IMR-90 (cell line): ENCODE data around the gene NPHP4. TPM values are rescaled to one million over a fixed set of nuclear protein-coding genes. Genes with fewer than 3 reads are reported as not detected.

Experiments
- ATAC-seq: fragments of 200-7000 bp; cut with Tn5 transposase; 2 replicates; pipeline ENCODE4 v1.9.1; 2020; ENCODE audit warnings: low read depth, mild to moderate bottlenecking, moderate library complexity
- BruUV-seq: library from RNA; stranded (reverse); fragments of 400-500 nt; replicated peaks from 2 replicates; lab custom pipeline; 2021; lab: Mats Ljungman, UMichigan
- CTCF ChIA-PET: fragments of 300-600 bp; formaldehyde crosslinking; extraction: SDS; loops from one replicate; lab custom pipeline; 2021; ENCODE audit warnings: antibody characterized with exemption; lab: Yijun Ruan, JAX
- POLR2A ChIA-PET: fragments of 300-600 bp; sonication (Branson Sonifier 250); formaldehyde crosslinking; loops from one replicate; lab custom pipeline; 2022; ENCODE audit warnings: antibody characterized with exemption; ENCODE audit not compliant: unreplicated experiment; lab: Charles Lee
- DNase-seq: peaks from one replicate; pipeline ENCODE4 v3.0.0; 2013
- H2AFZ ChIP-seq: replicated peaks from 2 replicates; pipeline ENCODE3; 2013; ENCODE audit warnings: low read length, mild to moderate bottlenecking; ENCODE audit not compliant: poor library complexity
- H2AK5ac ChIP-seq: 2 replicates; pipeline ENCODE4 v1.6.1; 2013; ENCODE audit warnings: low read depth, low read length, inconsistent platforms
- H2AK9ac ChIP-seq: replicated peaks from 2 replicates; pipeline ENCODE3; 2013; ENCODE audit warnings: mild to moderate bottlenecking, low read depth, low read length, moderate library complexity; ENCODE audit not compliant: poor library complexity
- H2BK120ac ChIP-seq: 2 replicates; pipeline ENCODE4 v1.6.1; 2013; ENCODE audit warnings: low read depth, low read length, inconsistent platforms
- H2BK15ac ChIP-seq: 3 replicates; pipeline ENCODE4 v1.6.1; 2013; ENCODE audit warnings: low read depth, low read length, inconsistent platforms
- H2BK20ac ChIP-seq: 2 replicates; pipeline ENCODE4 v1.6.1; 2013; ENCODE audit warnings: low read depth, mild to moderate bottlenecking, inconsistent platforms, low read length, moderate library complexity
- H2BK5ac ChIP-seq: 2 replicates; pipeline ENCODE4 v1.6.1; 2013; ENCODE audit warnings: mild to moderate bottlenecking, low read depth, low read length, inconsistent platforms; ENCODE audit not compliant: poor library complexity, severe bottlenecking
- H3K14ac ChIP-seq: replicated peaks from 2 replicates; pipeline ENCODE4 v1.6.1; 2013; ENCODE audit warnings: low read depth, low read length, inconsistent platforms
- H3K18ac ChIP-seq: 2 replicates; pipeline ENCODE4 v1.6.1; 2013; ENCODE audit warnings: low read depth, low read length, control low read depth
- H3K23ac ChIP-seq: 2 replicates; pipeline ENCODE4 v1.6.1; 2013; ENCODE audit warnings: low read depth, low read length, inconsistent platforms
- H3K27ac ChIP-seq: 2 replicates; pipeline ENCODE4 v1.5.1; 2013; ENCODE audit warnings: mild to moderate bottlenecking, control low read depth, low read length; ENCODE audit not compliant: insufficient read depth
- H3K27me3 ChIP-seq: 2 replicates; pipeline ENCODE4 v1.6.1; 2013; ENCODE audit warnings: low read length; ENCODE audit not compliant: control insufficient read depth, insufficient read depth
- H3K36me3 ChIP-seq: 2 replicates; pipeline ENCODE4 v1.6.1; 2013; ENCODE audit warnings: low read length, mixed read lengths; ENCODE audit not compliant: control insufficient read depth, insufficient read depth
- H3K4ac ChIP-seq: 2 replicates; pipeline ENCODE4 v1.6.1; 2013; ENCODE audit warnings: low read depth, low read length, inconsistent platforms
- H3K4me1 ChIP-seq: 2 replicates; pipeline ENCODE4 v1.6.1; 2013; ENCODE audit warnings: low read length, mixed read lengths; ENCODE audit not compliant: control insufficient read depth, insufficient read depth
- H3K4me2 ChIP-seq: 2 replicates; pipeline ENCODE4 v1.6.1; 2013; ENCODE audit warnings: low read depth, mild to moderate bottlenecking, control low read depth, low read length, moderate library complexity
- H3K4me3 ChIP-seq: 2 replicates; pipeline ENCODE4 v1.5.1; 2013; ENCODE audit warnings: low read depth, mild to moderate bottlenecking, control low read depth, low read length, moderate library complexity; ENCODE audit not compliant: insufficient read depth
- H3K56ac ChIP-seq: 2 replicates; pipeline ENCODE4 v1.6.1; 2013; ENCODE audit warnings: low read length, inconsistent platforms; ENCODE audit not compliant: insufficient read depth; ENCODE audit errors: extremely low read depth
- H3K79me1 ChIP-seq, 2 experiments: 2 replicates each; pipeline ENCODE4 v1.6.1; 2013; ENCODE audit warnings: low read length in 2 of 2, inconsistent platforms in 1 of 2, low read depth in 1 of 2
- H3K9ac ChIP-seq: 2 replicates; pipeline ENCODE4 v1.6.1; 2013; ENCODE audit warnings: low read depth, low read length, control low read depth
- H3K9me1 ChIP-seq: 2 replicates; pipeline ENCODE4 v1.6.1; 2013; ENCODE audit warnings: low read length, inconsistent platforms; ENCODE audit not compliant: insufficient read depth
- H3K9me3 ChIP-seq: 2 replicates; pipeline ENCODE4 v1.6.1; 2013; ENCODE audit warnings: low read length; ENCODE audit not compliant: control insufficient read depth, insufficient read depth
- H4K20me1 ChIP-seq: 2 replicates; pipeline ENCODE4 v1.6.1; 2013; ENCODE audit warnings: low read length, inconsistent platforms; ENCODE audit not compliant: insufficient read depth
- H4K5ac ChIP-seq: 2 replicates; pipeline ENCODE4 v1.6.1; 2013; ENCODE audit warnings: mild to moderate bottlenecking, low read depth, low read length, control low read depth
- H4K8ac ChIP-seq, 2 experiments: 2 replicates each; pipeline ENCODE4 v1.6.1; 2013; ENCODE audit warnings: low read depth in 2 of 2, low read length in 2 of 2, control low read depth in 1 of 2, inconsistent platforms in 1 of 2
- H4K91ac ChIP-seq: 2 replicates; pipeline ENCODE4 v1.6.1; 2013; ENCODE audit warnings: low read depth, low read length, inconsistent platforms; ENCODE audit not compliant: insufficient read depth
- BHLHE40 ChIP-seq: fragments of 150-350 bp; IDR thresholded peaks from 2 replicates; pipeline ENCODE4 v1.6.1; 2016; ENCODE audit warnings: mild to moderate bottlenecking, low read depth, low read length
- CHD1 ChIP-seq: IDR thresholded peaks from 2 replicates; pipeline ENCODE4 v1.6.1; 2012; ENCODE audit warnings: low read depth, low read length, improper control_type of control experiment
- ELK1 ChIP-seq: fragments of 150-350 bp; IDR thresholded peaks from 2 replicates; pipeline ENCODE4 v1.6.1; 2016; ENCODE audit warnings: low read depth, mild to moderate bottlenecking, low read length, moderate library complexity, borderline replicate concordance
- MXI1 ChIP-seq: IDR thresholded peaks from 2 replicates; pipeline ENCODE4 v1.6.1; 2012; ENCODE audit warnings: low read depth, mild to moderate bottlenecking, low read length, moderate library complexity, borderline replicate concordance
- RAD21 ChIP-seq: IDR thresholded peaks from 2 replicates; pipeline ENCODE4 v1.6.1; 2012; ENCODE audit warnings: low read length, improper control_type of control experiment
- WGBS, 2 experiments: methylation state at CpG; one replicate each; pipeline versions ENCODE4 v1.1.5 to v1.1.7; 2013; ENCODE audit warnings: missing lambda C conversion rate in 2 of 2; ENCODE audit not compliant: insufficient read length in 1 of 2; ENCODE audit errors: extremely low coverage in 2 of 2; 5-methylcytosine and 5-hydroxymethylcytosine counted together
- dilution Hi-C: fragments of 300-500 bp; cut with HindIII; formaldehyde crosslinking; loops from one replicate; pipeline ENCODE4 v1.14.3; 2018; ENCODE audit warnings: low sequenced_read_pairs; ENCODE audit not compliant: unreplicated experiment
- in situ Hi-C: fragments of 300-500 bp; cut with MboI; formaldehyde crosslinking; loops from 3 replicates; pipeline ENCODE4 v1.14.3; 2019; ENCODE audit warnings: low sequenced_read_pairs, inconsistent platforms, mixed read lengths
- intact Hi-C: fragments of 100-400 bp; cut with micrococcal nuclease; formaldehyde crosslinking; loops from 2 replicates; pipeline ENCODE4 v1.10.0; 2022
- polyA plus RNA-seq, 3 experiments: library from polyadenylated mRNA; depleted of rRNA; stranded (reverse); fragments of >200 nt; gene quantifications; 2 replicates each; pipeline ENCODE4 v1.2.3, GENCODE V29; 2012; ENCODE audit warnings: low replicate concordance in 1 of 3
- total RNA-seq: library from RNA; depleted of rRNA; stranded (reverse); fragments of >200 nt; gene quantifications from 2 replicates; pipeline ENCODE4 v1.2.3, GENCODE V29; 2012

NPHP4 gene
- total and polyA plus RNA-seq, 2 of the 4 experiments (the other 2 are of a cell fraction), result 2.0 to 5.5 TPM

- Histone ChIP-seq H3K4me1 (no peaks in the 10 kb centered on the region), H3K14ac (no peak overlapping the region), H3K4me2 (no peak overlapping the region), H4K8ac (no peak overlapping the region), H3K27ac (no peak overlapping the region), H3K23ac (no peak overlapping the region), H3K9me1 (no peaks in the 10 kb centered on the region; the same call in 1 of the 2 replicates), H4K20me1 (no peaks in the 10 kb centered on the region), H4K5ac (no peak overlapping the region), H4K91ac (no peak overlapping the region), H2BK5ac (no peak overlapping the region), H3K4me3 (no peak overlapping the region), H2AFZ (no peak overlapping the region), H3K36me3 (no peaks in the 10 kb centered on the region), H2AK9ac (no peak overlapping the region), H2BK20ac (no peak overlapping the region), H3K18ac (no peak overlapping the region), H3K79me1 (no peaks in the 10 kb centered on the region), H2AK5ac (no peak overlapping the region), H3K56ac (no peak overlapping the region), H3K9me3 (no peaks in the 10 kb centered on the region), H3K4ac (no peak overlapping the region), H2BK15ac (no peak overlapping the region), H3K27me3 (no peaks in the 10 kb centered on the region), H2BK120ac (no peak overlapping the region), H3K9ac (no peak overlapping the region)
- 86% methylated on average over 6 of the region's 12 CpGs; no CpG with 5 or more reads in 1 of the 2 experiments for WGBS, 2 experiments
- ATAC-seq (no peak), DNase-seq (no peak)
- POLR2A ChIA-PET, result no interaction called here
- no TSS peak for BruUV-seq
- intact Hi-C loops (no loop called here), dilution Hi-C loops (no loop called here), in situ Hi-C loops (no loop called here)
- TF ChIP-seq RAD21 (no peak), MXI1 (no peak), BHLHE40 (no peak), ELK1 (no peak), CHD1 (no peak)
- CTCF ChIA-PET, result no interaction called here
Measured at GRCh38 chr1:6013491-6013890, 21.3 kb upstream of the NPHP4 start.
